Stimulated activated naive CD8-positive, alpha-beta T cell treated with anti-CD3 and anti-CD28 coated beads, Interleukin-15, amount 100 ng/mL, for 72 hours (primary cell): ENCODE data around the gene FAM53A.
"Not testable (repeated sequence)": the region's sequence is repeated elsewhere in the genome, so short reads cannot be mapped to it uniquely, and the experiment has no call there.

Experiments
- ATAC-seq: fragments of 150-1000 bp; cut with Tn5 transposase; 2 replicates; pipeline ENCODE4 v1.10.0; 2021; ENCODE audit warnings: mild to moderate bottlenecking, moderate library complexity
- DNase-seq, 2 donors: peaks; one replicate each; pipeline ENCODE4 v3.0.0; 2021 to 2022
- H3K27ac Mint-ChIP-seq, 2 donors: one replicate each; pipeline ENCODE4 v1.8.0; 2022; ENCODE audit warnings: mild to moderate bottlenecking in 2 of 2, mixed read lengths in 2 of 2, moderate library complexity in 2 of 2
- H3K27me3 Mint-ChIP-seq: one replicate; pipeline ENCODE4 v1.8.0; 2022; ENCODE audit warnings: mixed read lengths
- H3K4me1 Mint-ChIP-seq: one replicate; pipeline ENCODE4 v1.8.0; 2022; ENCODE audit warnings: mild to moderate bottlenecking, mixed read lengths
- H3K4me3 Mint-ChIP-seq, 2 donors: one replicate each; pipeline ENCODE4 v1.8.0; 2022; ENCODE audit warnings: mild to moderate bottlenecking in 2 of 2, mixed read lengths in 2 of 2, moderate library complexity in 1 of 2
- H3K9me3 Mint-ChIP-seq, 2 donors: one replicate each; pipeline ENCODE4 v1.8.0; 2022; ENCODE audit warnings: mixed read lengths in 2 of 2

The FAM53A gene

GRCh38 chr4:1708581-1708980 is 24.5 kb upstream of the FAM53A start:
- Mint-ChIP-seq H3K27ac (peak overlapping the region in 1 of 2 donors; percentile 71), H3K4me1 (peaks cover 65% of the 10 kb centered on the region), H3K4me3 (peak overlapping the region in 1 of 2 donors; percentile 26)

GRCh38 chr4:1706358-1706757 is 22.2 kb upstream of the FAM53A start:
- H3K27me3 Mint-ChIP-seq = no peaks in the 10 kb centered on the region
- DNase-seq (no peak), ATAC-seq (no peak)
- H3K4me3 Mint-ChIP-seq = no peak overlapping the region
- H3K4me1 Mint-ChIP-seq = peaks cover 65% of the 10 kb centered on the region
- no peaks in the 10 kb centered on the region for H3K9me3 Mint-ChIP-seq
- no peak overlapping the region for H3K27ac Mint-ChIP-seq

More at GRCh38 chr4:1708581-1708980, 24.5 kb upstream of the FAM53A start:
- ATAC-seq = no peak
- no peak for DNase-seq
- H3K9me3 Mint-ChIP-seq = no peaks in the 10 kb centered on the region
- no peaks in the 10 kb centered on the region for H3K27me3 Mint-ChIP-seq

GRCh38 chr4:1705732-1706131 is 21.6 kb upstream of the FAM53A start:
- H3K4me3 Mint-ChIP-seq = no peak overlapping the region
- ATAC-seq = no peak
- no peak for DNase-seq
- H3K9me3 Mint-ChIP-seq = no peaks in the 10 kb centered on the region
- H3K27ac Mint-ChIP-seq = peak overlapping the region in 1 of 2 donors; percentile 59
- peaks cover 59% of the 10 kb centered on the region for H3K4me1 Mint-ChIP-seq
- H3K27me3 Mint-ChIP-seq = no peaks in the 10 kb centered on the region

- no peak overlapping the region for H3K4me3 Mint-ChIP-seq
- ATAC-seq (no peak), DNase-seq (no peak)
- no peaks in the 10 kb centered on the region for H3K27me3 Mint-ChIP-seq
- H3K4me1 Mint-ChIP-seq = peaks cover 40% of the 10 kb centered on the region
- peak overlapping the region in 1 of 2 donors; percentile 14 for H3K27ac Mint-ChIP-seq
- H3K9me3 Mint-ChIP-seq = no peaks in the 10 kb centered on the region
Observed at GRCh38 chr4:1703867-1704266, 19.8 kb upstream of the FAM53A start.

GRCh38 chr4:1701671-1702070 is 17.6 kb upstream of the FAM53A start:
- ATAC-seq, H3K27me3 Mint-ChIP-seq, H3K9me3 Mint-ChIP-seq, DNase-seq, H3K4me3 Mint-ChIP-seq, H3K27ac Mint-ChIP-seq: not testable (repeated sequence)
- peaks cover 27% of the 10 kb centered on the region for H3K4me1 Mint-ChIP-seq

GRCh38 chr4:1695913-1696312 is 11.8 kb upstream of the FAM53A start:
- Mint-ChIP-seq H3K27me3 (no peaks in the 10 kb centered on the region), H3K27ac (peak overlapping the region in 1 of 2 donors; percentile 76), H3K9me3 (no peaks in the 10 kb centered on the region), H3K4me1 (peaks cover 5% of the 10 kb centered on the region), H3K4me3 (no peak overlapping the region)
- DNase-seq = no peak
- no peak for ATAC-seq

GRCh38 chr4:1693131-1693896 is 9.2 kb upstream of the FAM53A start:
- Mint-ChIP-seq H3K9me3 (no peaks in the 10 kb centered on the region), H3K4me1 (peaks cover 5% of the 10 kb centered on the region), H3K27me3 (no peaks in the 10 kb centered on the region), H3K4me3 (no peak overlapping the region), H3K27ac (peak overlapping the region in 1 of 2 donors; percentile 83)
- peak; percentile 95 for ATAC-seq
- peak; percentile 70 to 74 for DNase-seq

GRCh38 chr4:1691737-1692373 is 7.7 kb upstream of the FAM53A start:
- no peak for DNase-seq
- ATAC-seq = no peak
- Mint-ChIP-seq H3K27me3 (no peaks in the 10 kb centered on the region), H3K9me3 (no peaks in the 10 kb centered on the region), H3K4me3 (no peak overlapping the region), H3K27ac (no peak overlapping the region), H3K4me1 (peaks cover 5% of the 10 kb centered on the region)

- no peaks in the 10 kb centered on the region for H3K27me3 Mint-ChIP-seq
- H3K4me3 Mint-ChIP-seq = no peak overlapping the region
- no peaks in the 10 kb centered on the region for H3K9me3 Mint-ChIP-seq
- H3K4me1 Mint-ChIP-seq = peaks cover 5% of the 10 kb centered on the region
- ATAC-seq (no peak), DNase-seq (no peak)
- peak overlapping the region in 1 of 2 donors; percentile 55 for H3K27ac Mint-ChIP-seq
Observed at GRCh38 chr4:1690698-1691097, 6.6 kb upstream of the FAM53A start.

- Mint-ChIP-seq H3K4me3 (no peak overlapping the region), H3K27ac (no peak overlapping the region)
Observed at GRCh38 chr4:1686440-1687036, 2.4 kb upstream of the FAM53A start.

GRCh38 chr4:1685235-1686150 is 1.4 kb upstream of the FAM53A start:
- Mint-ChIP-seq H3K27ac (no peak overlapping the region), H3K27me3 (no peaks in the 10 kb centered on the region), H3K4me3 (peak overlapping the region in 1 of 2 donors; percentile 63), H3K4me1 (peaks cover 12% of the 10 kb centered on the region), H3K9me3 (no peaks in the 10 kb centered on the region)
- DNase-seq (no peak), ATAC-seq (no peak)

More at GRCh38 chr4:1686440-1687036, 2.4 kb upstream of the FAM53A start:
- DNase-seq (no peak), ATAC-seq (no peak)
- Mint-ChIP-seq H3K9me3 (no peaks in the 10 kb centered on the region), H3K27me3 (no peaks in the 10 kb centered on the region), H3K4me1 (peaks cover 12% of the 10 kb centered on the region)

GRCh38 chr4:1684506-1685234 is 557 bp upstream of the FAM53A start:
- Mint-ChIP-seq H3K9me3 (no peaks in the 10 kb centered on the region), H3K4me3 (peak overlapping the region; percentile 62 to 63)
- DNase-seq = no peak

GRCh38 chr4:1683261-1683735 is 815 bp downstream of the FAM53A start:
- H3K9me3 Mint-ChIP-seq = no peaks in the 10 kb centered on the region
- DNase-seq (no peak), ATAC-seq (no peak)
- peaks cover 12% of the 10 kb centered on the region for H3K4me1 Mint-ChIP-seq
- H3K4me3 Mint-ChIP-seq = peak overlapping the region; percentile 81 to 86
- peak overlapping the region; percentile 22 to 89 for H3K27ac Mint-ChIP-seq
- no peaks in the 10 kb centered on the region for H3K27me3 Mint-ChIP-seq

More at GRCh38 chr4:1684506-1685234, 557 bp upstream of the FAM53A start:
- no peaks in the 10 kb centered on the region for H3K27me3 Mint-ChIP-seq
- peaks cover 12% of the 10 kb centered on the region for H3K4me1 Mint-ChIP-seq
- no peak overlapping the region for H3K27ac Mint-ChIP-seq
- ATAC-seq = peak; percentile 52

GRCh38 chr4:1682860-1683259 is 1.3 kb downstream of the FAM53A start:
- Mint-ChIP-seq H3K27ac (peak overlapping the region in 1 of 2 donors; percentile 63), H3K9me3 (no peaks in the 10 kb centered on the region), H3K27me3 (no peaks in the 10 kb centered on the region), H3K4me3 (peak overlapping the region; percentile 81 to 86), H3K4me1 (peaks cover 12% of the 10 kb centered on the region)
- DNase-seq (no peak), ATAC-seq (no peak)
